A549 (cell line): ENCODE data around the gene HDAC10. TPM values are rescaled to one million over a fixed set of nuclear protein-coding genes. Genes with fewer than 3 reads are reported as not detected.

Experiments used
- ATAC-seq, 2 experiments: fragments of 200-7000 bp in 1 of 2; fragments of >200 bp in 1 of 2; cut with Nextera tagmentation in 1 of 2; cut with Tn5 transposase in 1 of 2; 3 replicates each; pipeline versions ENCODE4 v1.8.0 to v1.9.1; 2018 to 2020; ENCODE audit warnings: mild to moderate bottlenecking in 1 of 2, moderate library complexity in 1 of 2
- CTCF ChIA-PET: fragments of 300-600 bp; sonication (Branson Sonifier 250); formaldehyde crosslinking; extraction: SDS; loops from one replicate; lab custom pipeline; 2021; ENCODE audit warnings: antibody characterized with exemption, inconsistent platforms; lab: Yijun Ruan, JAX
- POLR2A ChIA-PET: fragments of 350-600 bp; formaldehyde crosslinking; extraction: SDS; loops from one replicate; lab custom pipeline; 2021; ENCODE audit warnings: antibody characterized with exemption, inconsistent platforms; lab: Yijun Ruan, JAX
- DNase-seq, 2 experiments: peaks; one replicate each; pipeline versions ENCODE4 v3.0.0 to v3.0.0-alpha.2; 2011 to 2016; ENCODE audit warnings: low read depth in 1 of 2, low spot score in 1 of 2
- FAIRE-seq: peaks from 2 replicates; lab custom pipeline; 2011; peaks lifted over from hg19 to GRCh38; lab: Jason Lieb, UNC
- H3K27ac ChIP-seq, 2 experiments: fragments of >200 bp; sonication (Bioruptor Twin); formaldehyde crosslinking; 3 replicates each; pipeline ENCODE4 v1.5.1; 2016 to 2017
- H3K4me1 ChIP-seq: fragments of >200 bp; sonication (Bioruptor Twin); formaldehyde crosslinking; 3 replicates; pipeline ENCODE4 v1.6.1; 2016
- H3K4me2 ChIP-seq: fragments of >200 bp; sonication (Bioruptor Twin); formaldehyde crosslinking; 3 replicates; pipeline ENCODE4 v1.6.1; 2016
- H3K4me3 ChIP-seq: fragments of >200 bp; sonication (Bioruptor Twin); formaldehyde crosslinking; 3 replicates; pipeline ENCODE4 v1.5.1; 2016
- H3K9me3 ChIP-seq: fragments of >200 bp; sonication (Bioruptor Twin); formaldehyde crosslinking; 3 replicates; pipeline ENCODE4 v1.6.1; 2016
- CHD2 ChIP-seq: fragments of 150-350 bp; IDR thresholded peaks from 2 replicates; pipeline ENCODE4 v1.6.1; 2014; ENCODE audit warnings: low read length; ENCODE audit not compliant: partially characterized antibody
- ELK1 ChIP-seq: fragments of 150-350 bp; IDR thresholded peaks from 2 replicates; pipeline ENCODE4 v1.6.1; 2014; ENCODE audit warnings: low read depth, mild to moderate bottlenecking, low read length
- EP300 ChIP-seq, 2 experiments: fragments of >200 bp; sonication (Bioruptor Twin); formaldehyde crosslinking; IDR thresholded peaks; 2 replicates in 1 of 2; 3 replicates in 1 of 2; pipeline ENCODE4 v1.6.1; 2016 to 2017
- FOXS1 ChIP-seq: fragments of 250-450 bp; sonication (Bioruptor Pico); IDR thresholded peaks from 2 replicates; pipeline ENCODE4 v1.5.0; 2020; ENCODE audit warnings: mild to moderate bottlenecking, moderate library complexity
- GATA3 ChIP-seq: IDR thresholded peaks from 2 replicates; pipeline ENCODE4 v1.6.1; 2012; ENCODE audit warnings: borderline replicate concordance
- HDAC2 ChIP-seq: fragments of 200-600 bp; sonication (generic); IDR thresholded peaks from 2 replicates; pipeline ENCODE4 v1.6.1; 2016
- HOXB5 ChIP-seq: fragments of 250-450 bp; sonication (Bioruptor Pico); IDR thresholded peaks from 2 replicates; pipeline ENCODE4 v1.5.0; 2020; ENCODE audit warnings: mild to moderate bottlenecking, moderate library complexity
- JUN ChIP-seq, 2 experiments: fragments of >200 bp; sonication (Bioruptor Twin); formaldehyde crosslinking; IDR thresholded peaks; 2 replicates in 1 of 2; 3 replicates in 1 of 2; pipeline ENCODE4 v1.6.1; 2016 to 2017
- JUNB ChIP-seq: fragments of >200 bp; sonication (Bioruptor Twin); formaldehyde crosslinking; IDR thresholded peaks from 2 replicates; pipeline ENCODE4 v1.6.1; 2016
- KDM1A ChIP-seq: fragments of 200-600 bp; sonication (generic); IDR thresholded peaks from 2 replicates; pipeline ENCODE4 v1.6.1; 2016; ENCODE audit warnings: low read depth, mild to moderate bottlenecking
- NPAS2 ChIP-seq: fragments of 250-450 bp; sonication (Bioruptor Pico); IDR thresholded peaks from 2 replicates; pipeline ENCODE4 v1.8.0; 2022; ENCODE audit warnings: mild to moderate bottlenecking, moderate library complexity, borderline replicate concordance
- PBX3 ChIP-seq: IDR thresholded peaks from 2 replicates; pipeline ENCODE4 v1.6.1; 2012
- POLR2AphosphoS2 ChIP-seq: conservative IDR thresholded peaks from 2 replicates; pipeline ENCODE4 v1.6.1; 2012; ENCODE audit warnings: low read length, improper control_type of control experiment, inconsistent platforms
- REST ChIP-seq: fragments of 200-600 bp; sonication (generic); IDR thresholded peaks from 2 replicates; pipeline ENCODE4 v1.6.1; 2016; ENCODE audit warnings: antibody characterized with exemption, mild to moderate bottlenecking, moderate library complexity
- SMC3 ChIP-seq: fragments of >200 bp; sonication (Bioruptor Twin); formaldehyde crosslinking; IDR thresholded peaks from 3 replicates; pipeline ENCODE4 v1.6.1; 2018; ENCODE audit warnings: inconsistent platforms
- TFCP2L1 ChIP-seq: fragments of 250-450 bp; sonication (Bioruptor Pico); IDR thresholded peaks from 2 replicates; pipeline ENCODE4 v1.5.0; 2021; ENCODE audit warnings: mild to moderate bottlenecking
- TP53 ChIP-seq: fragments of 250-450 bp; sonication (Bioruptor Pico); IDR thresholded peaks from 2 replicates; pipeline ENCODE4 v1.5.0; 2021; ENCODE audit warnings: mild to moderate bottlenecking, moderate library complexity
- USF2 ChIP-seq: fragments of 450-650 bp; IDR thresholded peaks from 2 replicates; pipeline ENCODE4 v1.6.1; 2014; ENCODE audit warnings: antibody characterized with exemption
- ZFP36 ChIP-seq: fragments of 450-650 bp; IDR thresholded peaks from 2 replicates; pipeline ENCODE4 v1.6.1; 2014; ENCODE audit warnings: borderline replicate concordance; ENCODE audit not compliant: partially characterized antibody
- ZNF302 ChIP-seq: fragments of 250-450 bp; sonication (Bioruptor Pico); IDR thresholded peaks from 2 replicates; pipeline ENCODE4 v1.9.0; 2021; ENCODE audit warnings: inconsistent platforms, mild to moderate bottlenecking, moderate library complexity
- ZSCAN20 ChIP-seq: fragments of 250-450 bp; sonication (Bioruptor Pico); IDR thresholded peaks from 2 replicates; pipeline ENCODE4 v1.8.0; 2022; ENCODE audit warnings: mild to moderate bottlenecking, moderate library complexity
- WGBS: methylation state at CpG from one replicate; pipeline ENCODE4 v1.1.6; 2017; ENCODE audit errors: missing lambda C conversion rate; 5-methylcytosine and 5-hydroxymethylcytosine counted together
- polyA minus RNA-seq: library from RNA; depleted of rRNA, polyadenylated mRNA; stranded (reverse); fragments of >200 nt; gene quantifications from 2 replicates; pipeline ENCODE4 v1.2.3, GENCODE V29; 2011; rRNA and poly(A)+ RNA removed
- polyA plus RNA-seq, 4 experiments: library from polyadenylated mRNA; depleted of rRNA in 3 of 4; stranded (reverse); fragments of >200 nt; fragmentation: RNase III in 1 of 4; extraction: RNeasy Plus Mini Kit Qiagen cat#74134 plus additional on column Dnase treatment in 1 of 4; gene quantifications; 2 replicates in 3 of 4; 3 replicates in 1 of 4; pipeline ENCODE4 v1.2.3, GENCODE V29; 2011 to 2017

HDAC10 gene
- polyA plus RNA-seq (2011; rRNA removed) (2.4 and 2.5 TPM in 2 replicates), polyA plus RNA-seq (2017; fragmentation: RNase III; extraction: RNeasy Plus Mini Kit Qiagen cat#74134 plus additional on column Dnase treatment) (10.1 to 14.0 TPM (median 12.0 TPM) in 3 replicates), polyA minus RNA-seq (1.8 and 3.1 TPM in 2 replicates)
- polyA plus RNA-seq (2012; cell fraction: cytosol; rRNA removed) = 5.3 and 8.2 TPM in 2 replicates
- 67.3 and 101 TPM in 2 replicates for polyA plus RNA-seq (2012; cell fraction: nucleus; rRNA removed)

- Histone ChIP-seq H3K27ac (peak within 1 kb of the TSS; percentile 76 to 93), H3K4me2 (peak within 1 kb of the TSS; percentile 77), H3K4me1 (peaks cover 17% of the 10 kb centered on the region; the same call in 2 of the 3 replicates)
- POLR2A ChIA-PET = interaction anchor here (1.0 to 1.5 kb wide), 3 partner anchors 10 to 17 kb away, joined by 3 to 4 read pairs (median 4); no protein-coding TSS in a partner anchor
- ATAC-seq (peak; percentile 46 to 71), FAIRE-seq (no peak)
- TF ChIP-seq USF2 = no peak
- no peak for TF ChIP-seq TFCP2L1 (CRISPR knock-in tag)
- no peak for TF ChIP-seq SMC3
- no peak for TF ChIP-seq ZSCAN20
- no peak for TF ChIP-seq JUNB
- TF ChIP-seq KDM1A = no peak
- TF ChIP-seq NPAS2 (CRISPR knock-in tag) = no peak
- TF ChIP-seq ELK1 = no peak
- peak; percentile 59; the same call in 1 of the 2 replicates for TF ChIP-seq PBX3
- no peak for TF ChIP-seq FOXS1 (CRISPR knock-in tag)
- no peak for TF ChIP-seq HOXB5 (CRISPR knock-in tag)
- no peak for TF ChIP-seq HDAC2
- TF ChIP-seq ZNF302 = no peak
- peak in 1 of 2 experiments; percentile 44; a peak in 1 of 5 replicates for TF ChIP-seq JUN (IDR thresholded peaks at IDR 0.05)
- peak; percentile 70 for TF ChIP-seq CHD2
- TF ChIP-seq TP53 (CRISPR knock-in tag) = 0 out of 2 replicates have a peak, but pooled peaks have one; percentile 68
- TF ChIP-seq POLR2AphosphoS2 = no peak
- TF ChIP-seq GATA3 = no peak
- TF ChIP-seq EP300 (IDR thresholded peaks at IDR 0.05) = no peak
- no peak for TF ChIP-seq ZFP36
- TF ChIP-seq REST = peak; percentile 56
- TF ChIP-seq, all 56 proteins: peak for 5
- Histone ChIP-seq H3K4me3 (peak within 1 kb of the TSS; percentile 53), H3K9me3 (no peaks in the 10 kb centered on the region)
- CTCF ChIA-PET = interaction anchor here (0.8 to 5.6 kb wide), 18 partner anchors 8 to 253 kb away, joined by 3 to 74 read pairs (median 4); partner anchors contain the start of genes DENND6B and MAPK12
- no CpG with 5 or more reads among the region's 81 CpGs for WGBS
- DNase-seq = peak in 1 of 2 experiments; percentile 43
These were observed at the start of gene HDAC10 for GRCh38 chr22:50250555-50251476. Gene HDAC10 (minus strand): TSS chr22:50251265. CDS start chr22:50251032, 233 bp downstream.
